Smooth muscle cell (in vitro differentiated cells): Measurements from ENCODE around the gene ANP32A. TPM values are rescaled to one million over a fixed set of nuclear protein-coding genes. Genes with fewer than 3 reads are reported as not detected.

Source experiments
- DNase-seq: peaks from one replicate; lab custom pipeline; 2025; ENCODE audit not compliant: unreplicated experiment; lab: John Stamatoyannopoulos, UW
- H2AFZ ChIP-seq: fragments of 200-600 bp; sonication (generic); 2 replicates; pipeline ENCODE4 v1.6.0; 2016; ENCODE audit warnings: antibody characterized with exemption, low read depth, mild to moderate bottlenecking
- H3F3A ChIP-seq: fragments of 200-600 bp; sonication (generic); 2 replicates; pipeline ENCODE4 v1.6.0; 2017; ENCODE audit warnings: antibody characterized with exemption, low read depth
- H3K27ac ChIP-seq: fragments of 200-600 bp; sonication (generic); 2 replicates; pipeline ENCODE4 v1.5.1; 2016; ENCODE audit warnings: low read depth, mild to moderate bottlenecking
- H3K27me3 ChIP-seq: fragments of 200-600 bp; sonication (generic); 2 replicates; pipeline ENCODE4 v1.6.1; 2016; ENCODE audit warnings: low read depth, mild to moderate bottlenecking
- H3K36me3 ChIP-seq: fragments of 200-600 bp; sonication (generic); 2 replicates; pipeline ENCODE4 v1.5.1; 2016; ENCODE audit warnings: low read depth
- H3K4me1 ChIP-seq: fragments of 200-600 bp; sonication (generic); 2 replicates; pipeline ENCODE4 v1.5.1; 2016; ENCODE audit warnings: low read depth
- H3K4me2 ChIP-seq: fragments of 200-600 bp; sonication (generic); 2 replicates; pipeline ENCODE4 v1.6.0; 2016; ENCODE audit warnings: mild to moderate bottlenecking
- H3K4me3 ChIP-seq: fragments of 200-600 bp; sonication (generic); 2 replicates; pipeline ENCODE4 v1.5.1; 2016; ENCODE audit warnings: mild to moderate bottlenecking
- H3K79me2 ChIP-seq: fragments of 200-600 bp; sonication (generic); 2 replicates; pipeline ENCODE4 v1.6.0; 2016; ENCODE audit warnings: low read depth, mild to moderate bottlenecking
- H3K9ac ChIP-seq: fragments of 200-600 bp; sonication (generic); 2 replicates; pipeline ENCODE4 v1.6.0; 2016; ENCODE audit warnings: low read depth
- H3K9me3 ChIP-seq: fragments of 200-600 bp; sonication (generic); replicated peaks from 2 replicates; pipeline ENCODE4 v1.5.1; 2016; ENCODE audit warnings: low read depth
- H4K20me1 ChIP-seq: fragments of 200-600 bp; sonication (generic); 2 replicates; pipeline ENCODE4 v1.6.0; 2016; ENCODE audit warnings: low read depth
- CTCF ChIP-seq: fragments of 200-600 bp; sonication (generic); IDR thresholded peaks from 2 replicates; pipeline ENCODE4 v1.5.1; 2017; ENCODE audit warnings: borderline replicate concordance, mild to moderate bottlenecking, antibody characterized with exemption; ENCODE audit not compliant: insufficient read depth, poor library complexity, severe bottlenecking
- WGBS: methylation state at CpG from one replicate; pipeline ENCODE4 v1.1.7; 2016; ENCODE audit warnings: low lambda C conversion rate; 5-methylcytosine and 5-hydroxymethylcytosine counted together
- polyA plus RNA-seq: library from polyadenylated mRNA; unstranded; fragments of >200 nt; fragmentation: Nextera tagmentation; extraction: Ambion mirVana; gene quantifications from 2 replicates; pipeline ENCODE4 v1.2.1, GENCODE V29; 2016
- total RNA-seq: library from RNA; depleted of rRNA; stranded (reverse); fragments of >200 nt; gene quantifications from 2 replicates; pipeline ENCODE4 v1.2.3, GENCODE V29; 2014

The ANP32A gene
- total and polyA plus RNA-seq, 2 experiments from 2014 or later: 63.1 to 93.7 TPM

DNA sequence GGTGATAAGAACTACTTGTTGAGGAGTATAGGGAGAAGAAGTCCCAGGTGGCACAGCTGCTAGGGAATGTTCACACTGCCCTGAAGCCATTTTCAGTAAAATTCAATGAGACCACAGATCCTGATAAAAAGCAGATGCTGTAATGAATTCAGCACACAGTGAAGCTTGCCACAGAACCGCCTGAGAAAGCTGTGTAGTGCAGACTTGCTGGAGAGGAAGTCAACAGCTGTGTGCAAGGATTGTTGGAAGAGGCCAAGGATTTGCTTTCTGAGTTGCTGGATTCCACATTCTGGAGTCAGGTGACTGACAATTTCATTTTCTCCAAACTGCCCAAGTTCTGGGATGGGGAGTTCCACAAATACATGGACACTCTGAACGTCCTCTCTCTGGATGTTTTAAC lies 70.9 kb downstream of the ANP32A start:
- Histone ChIP-seq H3F3A (no peaks in the 10 kb centered on the region), H2AFZ (no peak overlapping the region), H3K9me3 (no peaks in the 10 kb centered on the region), H3K79me2 (no peaks in the 10 kb centered on the region), H3K4me3 (no peak overlapping the region), H3K27ac (no peak overlapping the region), H3K27me3 (no peaks in the 10 kb centered on the region), H3K9ac (no peak overlapping the region), H3K4me2 (no peak overlapping the region), H4K20me1 (no peaks in the 10 kb centered on the region), H3K36me3 (no peaks in the 10 kb centered on the region), H3K4me1 (no peaks in the 10 kb centered on the region)
- WGBS: 72% methylated on average over 2 of the region's 2 CpGs
- no peak for TF ChIP-seq CTCF
- no peak for DNase-seq

GRCh38 chr15:68749365-68749764 lies 71.3 kb downstream of the ANP32A start:
- no peaks in the 10 kb centered on the region for H3K9me3 ChIP-seq
- no peaks in the 10 kb centered on the region for H3F3A ChIP-seq
- no peaks in the 10 kb centered on the region for H3K4me1 ChIP-seq
- no peak for DNase-seq
- no peaks in the 10 kb centered on the region for H3K27me3 ChIP-seq
- H3K36me3 ChIP-seq: no peaks in the 10 kb centered on the region
- TF ChIP-seq CTCF: no peak
- WGBS: 93% methylated on average over 7 of the region's 7 CpGs
- no peak overlapping the region for H3K27ac ChIP-seq
- H3K4me2 ChIP-seq: no peak overlapping the region
- no peaks in the 10 kb centered on the region for H4K20me1 ChIP-seq
- H3K79me2 ChIP-seq: no peaks in the 10 kb centered on the region
- H2AFZ ChIP-seq: no peak overlapping the region
- no peak overlapping the region for H3K9ac ChIP-seq
- H3K4me3 ChIP-seq: no peak overlapping the region

DNA sequence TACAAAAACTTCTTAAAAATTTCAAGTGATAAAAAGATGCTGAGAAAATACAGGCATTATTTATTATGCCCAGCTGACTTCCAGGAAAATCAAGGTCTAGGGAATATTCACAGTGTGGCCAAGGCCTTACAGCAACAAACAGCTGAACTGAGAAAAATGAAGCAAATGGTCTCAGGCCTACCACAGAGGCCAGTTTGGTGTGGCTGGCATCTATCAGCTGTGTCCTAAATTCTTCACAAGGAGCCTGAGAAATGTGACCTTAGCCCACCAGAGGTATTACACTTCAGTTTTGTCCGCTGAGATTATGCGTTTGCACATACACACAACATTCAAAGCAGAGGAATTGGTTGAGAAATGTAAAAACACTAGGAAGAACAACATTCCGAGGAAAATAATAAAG lies 77.4 kb downstream of the ANP32A start:
- Histone ChIP-seq H4K20me1 (no peaks in the 10 kb centered on the region), H3K27ac (no peak overlapping the region), H3K79me2 (no peaks in the 10 kb centered on the region), H3K27me3 (no peaks in the 10 kb centered on the region), H3K4me3 (no peak overlapping the region), H2AFZ (no peak overlapping the region), H3K9ac (no peak overlapping the region), H3K4me1 (no peaks in the 10 kb centered on the region), H3K36me3 (no peaks in the 10 kb centered on the region), H3K9me3 (no peaks in the 10 kb centered on the region), H3K4me2 (no peak overlapping the region), H3F3A (no peaks in the 10 kb centered on the region)
- TF ChIP-seq CTCF: no peak
- WGBS: 95% methylated on average over 3 of the region's 3 CpGs
- no peak for DNase-seq

DNA sequence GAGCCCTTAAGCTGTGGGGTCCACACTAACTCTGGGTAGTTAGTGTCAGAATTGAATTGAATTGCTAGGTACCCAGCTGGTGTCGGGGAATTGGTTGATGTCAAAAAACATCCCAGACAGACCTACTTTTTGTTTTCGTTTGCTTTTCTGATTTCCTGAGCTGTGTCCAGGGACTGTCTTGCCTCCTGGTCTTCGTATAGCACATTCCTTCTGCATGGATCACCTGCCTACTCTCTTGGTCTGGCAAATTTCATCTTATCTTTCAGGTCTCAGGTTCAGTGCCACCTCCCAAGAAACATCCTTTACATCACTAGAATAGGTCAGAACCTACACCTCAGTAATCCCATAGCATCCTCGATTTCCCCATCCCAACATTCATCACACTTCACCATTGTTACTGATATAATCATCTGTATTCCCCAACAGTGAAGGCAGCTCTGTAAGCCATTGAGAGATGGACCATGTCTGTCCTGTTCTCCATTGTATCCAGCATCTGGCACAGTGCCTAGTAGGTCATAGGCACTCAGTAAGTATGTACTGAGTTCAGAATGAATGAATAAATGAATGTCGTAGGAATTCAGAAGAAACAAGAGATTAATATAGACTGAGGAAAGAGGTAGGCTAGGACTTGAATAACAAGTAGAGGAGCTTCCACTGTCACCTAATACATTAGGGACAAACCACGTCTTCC lies 81.2 kb downstream of the ANP32A start:
- Histone ChIP-seq H3K79me2 (no peaks in the 10 kb centered on the region), H4K20me1 (no peaks in the 10 kb centered on the region), H3K27me3 (no peaks in the 10 kb centered on the region), H3K4me1 (no peaks in the 10 kb centered on the region), H2AFZ (no peak overlapping the region), H3K36me3 (no peaks in the 10 kb centered on the region), H3K27ac (no peak overlapping the region), H3K4me2 (no peak overlapping the region), H3K4me3 (no peak overlapping the region), H3F3A (no peaks in the 10 kb centered on the region), H3K9me3 (no peaks in the 10 kb centered on the region), H3K9ac (no peak overlapping the region)
- 65% methylated on average over 6 of the region's 6 CpGs for WGBS
- DNase-seq: no peak
- TF ChIP-seq CTCF: no peak
